HG03045 (cell line): ENCODE data around the gene MAPKAPK2.
"Not testable (repeated sequence)": the region's sequence is repeated elsewhere in the genome, so short reads cannot be mapped to it uniquely, and the experiment has no call there.

Experiments used
- ATAC-seq: cut with Tn5 transposase; IDR thresholded peaks from one replicate; pipeline ENCODE4 v1.9.1; 2021; ENCODE audit warnings: mild to moderate bottlenecking, moderate library complexity; ENCODE audit not compliant: unreplicated experiment

Gene MAPKAPK2

DNA sequence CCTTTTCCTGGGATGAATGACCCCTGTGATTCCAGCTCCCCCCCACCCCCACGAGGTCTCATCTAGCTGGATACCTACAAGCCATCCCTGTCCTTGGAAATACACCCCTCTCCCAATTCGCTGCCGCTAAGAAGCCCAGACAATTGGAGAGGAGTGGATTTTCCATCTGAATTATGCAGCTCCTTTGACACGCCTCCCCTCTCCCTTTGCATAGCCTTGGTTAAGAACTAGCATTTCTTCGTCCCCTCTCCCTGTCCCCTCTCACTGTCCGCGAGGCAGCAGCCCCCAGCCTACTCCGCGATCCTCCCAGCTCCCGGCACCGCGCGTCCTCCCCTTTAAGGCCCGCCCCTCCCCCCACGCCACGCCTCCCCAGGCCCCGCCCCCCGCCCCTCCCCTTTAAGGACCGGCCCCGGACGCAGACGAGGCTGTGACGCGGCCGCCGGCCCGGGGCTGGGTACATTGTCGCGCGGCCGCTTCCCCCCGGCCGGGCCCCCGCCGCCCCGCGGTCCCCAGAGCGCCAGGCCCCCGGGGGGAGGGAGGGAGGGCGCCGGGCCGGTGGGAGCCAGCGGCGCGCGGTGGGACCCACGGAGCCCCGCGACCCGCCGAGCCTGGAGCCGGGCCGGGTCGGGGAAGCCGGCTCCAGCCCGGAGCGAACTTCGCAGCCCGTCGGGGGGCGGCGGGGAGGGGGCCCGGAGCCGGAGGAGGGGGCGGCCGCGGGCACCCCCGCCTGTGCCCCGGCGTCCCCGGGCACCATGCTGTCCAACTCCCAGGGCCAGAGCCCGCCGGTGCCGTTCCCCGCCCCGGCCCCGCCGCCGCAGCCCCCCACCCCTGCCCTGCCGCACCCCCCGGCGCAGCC lies at the start of gene MAPKAPK2:
Gene MAPKAPK2, plus strand, starts transcription at position 428 of the 856 bp plus-strand sequence. Its CDS starts 325 bp downstream, at position 753.
- peak; percentile 47 for ATAC-seq

DNA sequence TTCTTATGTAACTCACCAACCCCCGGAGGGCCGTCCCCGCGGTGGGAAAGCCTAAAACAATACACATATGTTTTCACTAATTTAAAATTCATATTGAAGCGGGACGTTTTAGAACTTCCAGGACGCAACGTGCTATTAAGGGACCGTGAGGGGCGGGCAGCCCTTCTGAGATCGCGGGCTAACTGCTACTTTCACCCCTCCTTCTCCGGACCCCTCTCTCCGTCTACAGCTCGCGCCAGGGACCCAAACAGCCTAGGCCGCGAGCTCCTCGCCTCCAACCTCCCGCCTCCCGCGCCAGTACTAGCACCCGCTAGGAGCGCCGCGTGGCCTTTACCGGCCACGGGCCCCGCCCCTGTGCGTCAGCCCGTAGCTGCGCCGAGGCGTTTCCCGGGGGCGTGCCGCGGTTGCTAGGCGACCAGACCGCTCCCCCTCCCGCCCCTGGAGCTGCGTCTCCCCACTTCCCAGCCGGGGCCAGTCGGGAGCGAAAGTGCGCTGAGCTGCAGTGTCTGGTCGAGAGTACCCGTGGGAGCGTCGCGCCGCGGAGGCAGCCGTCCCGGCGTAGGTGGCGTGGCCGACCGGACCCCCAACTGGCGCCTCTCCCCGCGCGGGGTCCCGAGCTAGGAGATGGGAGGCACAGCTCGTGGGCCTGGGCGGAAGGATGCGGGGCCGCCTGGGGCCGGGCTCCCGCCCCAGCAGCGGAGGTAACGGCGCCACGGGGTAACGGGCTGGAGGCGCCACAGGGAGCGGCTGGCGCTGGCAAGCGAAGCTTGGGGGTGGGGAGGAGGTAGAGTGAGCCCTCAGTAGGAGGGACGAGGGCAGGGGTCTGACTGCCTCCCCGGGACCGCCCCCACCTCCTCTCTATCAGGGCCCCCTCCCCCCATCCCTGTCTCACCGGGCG lies 49.4 kb upstream of the MAPKAPK2 start, which contains the start of gene DYRK3:
Gene DYRK3, plus strand, starts transcription at position 457 of the 898 bp plus-strand sequence. Its CDS starts 168 bp downstream, at position 625.
- peak; percentile 93 for ATAC-seq

DNA sequence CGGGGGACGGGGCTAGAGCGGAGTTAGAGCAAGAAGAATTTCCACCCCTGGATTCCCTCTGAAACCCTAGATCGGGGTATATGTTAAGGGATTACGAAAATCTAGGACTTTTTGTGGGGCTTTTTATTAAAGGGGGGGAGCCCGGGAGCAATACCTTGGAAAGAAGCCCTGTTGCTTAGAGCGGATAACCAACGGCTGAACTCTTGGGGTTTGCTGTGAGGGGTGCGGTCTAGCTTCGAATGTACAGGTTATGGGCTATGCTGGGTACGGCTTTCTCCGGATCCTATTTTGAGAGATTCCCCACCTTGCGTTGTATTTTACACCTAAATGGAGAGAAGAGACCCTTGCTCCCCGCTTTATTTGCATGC lies 48.7 kb upstream of the MAPKAPK2 start:
- no peak for ATAC-seq

DNA sequence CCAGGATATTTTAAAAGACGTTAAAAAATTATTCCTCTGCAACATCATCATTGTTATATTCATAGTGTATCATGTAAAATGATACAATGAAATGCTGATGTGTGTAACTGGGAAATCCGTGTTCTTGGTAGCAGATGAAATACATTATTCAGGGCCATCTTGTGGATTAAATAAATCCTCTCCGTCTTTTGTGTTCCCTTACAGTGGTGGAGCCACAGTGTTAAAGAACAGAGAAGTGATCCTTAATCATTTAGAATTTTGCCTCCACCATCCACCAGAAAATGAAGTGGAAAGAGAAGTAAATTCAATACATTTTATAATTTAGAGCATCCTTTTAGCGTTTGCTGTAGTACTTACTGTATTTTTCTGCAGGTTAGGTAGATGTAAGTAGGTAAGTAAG lies 48.0 kb upstream of the MAPKAPK2 start:
- no peak for ATAC-seq

DNA sequence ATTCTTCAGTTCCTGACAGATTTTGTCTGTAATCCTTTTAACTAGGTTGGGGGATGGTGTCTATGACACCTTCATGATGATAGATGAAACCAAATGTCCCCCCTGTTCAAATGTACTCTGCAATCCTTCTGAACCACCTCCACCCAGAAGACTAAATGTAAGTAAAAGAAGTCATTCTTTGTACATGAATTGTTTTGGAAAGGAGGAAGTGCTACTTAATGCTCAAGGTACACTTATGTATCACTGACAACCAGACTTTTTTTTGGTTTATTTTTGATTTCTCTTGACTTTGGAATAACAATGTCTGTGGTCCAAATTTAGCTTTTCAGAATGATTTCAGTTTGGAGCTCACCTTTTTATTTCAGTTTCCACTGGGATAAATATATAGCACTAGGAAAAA lies 47.1 kb upstream of the MAPKAPK2 start:
- no peak for ATAC-seq

DNA sequence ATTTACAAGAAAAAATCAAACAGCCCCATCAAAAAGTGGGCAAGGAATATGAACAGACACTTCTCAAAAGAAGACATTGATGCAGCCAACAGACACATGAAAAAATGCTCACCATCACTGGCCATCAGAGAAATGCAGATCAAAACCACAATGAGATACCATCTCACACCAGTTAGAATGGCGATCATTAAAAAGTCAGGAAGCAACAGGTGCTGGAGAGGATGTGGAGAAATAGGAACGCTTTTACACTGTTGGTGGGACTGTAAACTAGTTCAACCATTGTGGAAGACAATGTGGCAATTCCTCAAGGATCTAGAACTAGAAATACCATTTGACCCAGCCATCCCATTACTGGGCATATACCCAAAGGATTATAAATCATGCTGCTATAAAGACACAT lies 42.6 kb upstream of the MAPKAPK2 start:
- ATAC-seq = not testable (repeated sequence)

DNA sequence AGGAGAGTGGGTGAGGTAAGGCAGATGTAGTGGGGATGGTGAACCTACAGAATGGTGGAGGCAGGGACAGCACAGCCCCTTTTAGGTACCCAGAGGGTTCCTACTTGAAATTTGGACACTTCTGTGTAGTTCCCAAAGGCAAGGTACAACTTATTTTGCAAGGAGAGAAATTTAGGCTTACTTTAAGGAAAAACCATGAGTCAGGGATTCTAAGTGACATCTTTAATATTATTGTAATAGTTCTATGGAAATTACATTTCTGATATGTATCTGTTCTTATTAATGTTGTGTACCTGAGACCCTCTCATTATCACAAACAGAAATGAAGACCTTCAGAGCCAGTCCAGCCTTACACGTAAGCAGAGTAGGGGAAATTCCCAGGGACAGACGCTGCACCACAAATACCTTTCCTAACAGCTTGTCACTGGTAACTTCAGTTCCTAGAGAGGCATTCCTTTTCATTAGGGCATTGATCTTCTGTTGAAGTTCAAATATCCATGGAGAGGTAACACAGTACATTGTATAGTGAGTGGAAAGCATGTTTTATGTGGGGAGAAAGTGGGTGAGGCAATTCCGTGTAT lies 41.5 kb upstream of the MAPKAPK2 start:
- ATAC-seq = no peak

DNA sequence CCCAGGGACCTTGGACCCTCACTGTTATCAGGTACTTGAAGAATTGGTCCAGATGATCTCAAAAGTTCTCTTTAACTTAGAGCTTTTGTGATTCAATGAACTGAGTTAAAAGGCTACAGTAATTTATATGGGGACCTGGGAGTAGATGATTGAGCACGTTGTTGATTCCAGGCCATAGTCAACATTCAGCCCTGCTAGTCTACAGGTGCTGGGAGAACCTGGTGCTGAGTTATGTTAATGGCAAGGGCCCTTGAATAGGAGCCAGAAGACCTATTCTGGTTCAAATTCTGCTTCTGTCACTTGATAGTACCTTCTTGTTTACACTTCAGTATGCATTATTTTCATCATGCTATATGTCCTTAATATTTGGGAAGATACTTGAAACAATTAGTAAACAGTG lies 38.2 kb upstream of the MAPKAPK2 start:
- no peak for ATAC-seq

DNA sequence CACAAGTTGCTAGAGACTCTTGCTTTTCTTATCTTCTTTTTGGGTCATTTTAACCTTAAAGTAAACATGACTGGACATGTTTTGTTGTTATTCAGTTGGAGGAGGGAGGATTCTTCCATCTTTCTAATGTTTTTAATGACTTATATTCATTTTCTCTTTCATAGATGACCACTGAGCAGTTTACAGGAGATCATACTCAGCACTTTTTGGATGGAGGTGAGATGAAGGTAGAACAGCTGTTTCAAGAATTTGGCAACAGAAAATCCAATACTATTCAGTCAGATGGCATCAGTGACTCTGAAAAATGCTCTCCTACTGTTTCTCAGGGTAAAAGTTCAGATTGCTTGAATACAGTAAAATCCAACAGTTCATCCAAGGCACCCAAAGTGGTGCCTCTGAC lies 37.5 kb upstream of the MAPKAPK2 start:
- ATAC-seq = no peak

DNA sequence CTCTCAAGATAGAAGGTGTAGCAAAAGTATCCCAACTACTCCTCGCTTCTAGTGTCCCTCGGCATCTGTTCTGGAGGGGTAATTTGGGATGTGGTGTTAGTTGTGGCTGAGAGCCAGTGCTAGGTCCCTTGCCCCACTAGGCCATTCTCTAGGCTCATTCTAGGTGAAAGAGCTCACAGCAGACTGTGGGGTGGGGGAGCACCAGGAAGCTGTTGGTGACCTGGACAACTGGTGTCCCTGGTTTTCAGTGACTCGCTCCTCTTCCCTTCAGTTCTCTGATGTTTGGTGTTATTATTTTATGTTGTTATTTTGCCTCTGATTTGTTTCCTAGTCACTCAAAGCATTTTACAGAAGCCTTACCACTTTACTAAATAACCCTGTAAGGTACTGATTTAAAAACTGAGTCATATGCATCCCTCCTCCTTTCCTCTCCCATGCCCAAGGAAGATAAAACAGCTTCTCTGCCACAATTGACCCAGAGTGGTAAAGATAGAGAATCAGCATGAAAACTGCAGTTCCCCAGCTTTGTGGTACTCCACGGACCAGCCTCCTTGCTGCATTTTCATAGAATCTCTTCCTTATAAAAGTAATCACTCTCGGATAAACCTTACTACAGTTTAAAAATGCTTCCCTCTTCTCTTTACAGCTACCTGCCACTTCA lies 35.3 kb upstream of the MAPKAPK2 start:
- no peak for ATAC-seq

DNA sequence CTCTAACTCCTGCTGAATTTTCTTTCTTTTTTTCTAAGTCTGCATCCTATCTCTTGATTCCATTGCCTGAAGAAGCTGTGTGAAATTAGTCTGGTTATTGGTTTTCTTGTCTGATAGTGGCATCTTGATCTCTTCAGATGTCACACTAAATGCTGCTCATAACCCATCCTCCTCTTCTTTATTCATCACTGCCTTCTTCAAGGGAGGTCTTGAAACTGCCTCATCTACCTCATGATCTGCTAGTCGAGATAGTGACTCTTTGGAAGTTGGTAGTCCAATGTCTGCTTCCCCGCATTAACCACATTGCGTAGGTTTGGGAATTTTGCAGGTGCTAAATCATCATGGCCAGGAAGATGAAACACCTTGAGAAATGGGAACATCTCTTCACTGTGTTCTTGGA lies 33.7 kb upstream of the MAPKAPK2 start:
- ATAC-seq = no peak

DNA sequence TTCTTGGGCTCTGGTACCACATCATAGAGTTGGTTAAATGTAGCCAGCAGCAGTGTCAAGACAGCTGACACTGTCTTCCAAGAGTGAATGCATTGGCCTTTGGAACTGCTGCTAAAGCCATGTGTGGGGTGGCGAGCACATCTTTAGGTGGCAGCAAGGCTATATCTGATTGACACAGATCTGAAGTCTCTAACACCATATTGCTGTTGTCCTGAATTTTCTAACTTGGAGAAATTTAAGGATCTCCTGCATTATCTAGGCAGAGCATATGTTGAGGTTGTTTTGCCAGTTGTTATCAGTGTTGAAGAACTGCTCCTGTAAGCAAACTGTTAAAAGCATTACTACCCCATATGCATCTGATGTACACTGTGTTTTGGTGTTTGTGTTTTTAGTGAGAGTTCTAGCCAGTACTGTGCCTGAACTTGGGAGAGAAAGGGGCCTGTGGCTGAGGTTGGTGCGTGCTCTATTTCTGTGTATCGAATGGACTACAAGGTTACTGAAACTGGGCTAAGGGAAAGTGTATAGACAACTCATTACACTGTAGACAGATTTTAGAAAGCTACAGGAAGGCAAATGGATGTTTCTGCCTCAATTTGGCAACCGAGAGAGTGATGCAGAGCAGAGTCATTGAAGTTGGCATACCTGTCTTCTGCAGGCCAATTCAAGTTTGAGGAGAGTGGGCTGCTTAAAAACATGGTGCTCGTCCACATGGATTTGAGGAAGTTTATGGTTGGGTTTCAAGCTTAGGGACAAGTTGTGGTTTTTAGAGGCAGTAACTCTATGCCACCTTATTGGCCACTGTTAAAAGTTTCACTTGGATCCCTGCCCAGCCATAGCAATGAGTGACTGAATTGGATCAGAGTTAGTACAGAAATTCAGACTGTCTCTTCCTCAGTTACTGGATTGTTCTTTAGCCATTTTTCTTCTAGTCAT lies 32.5 kb upstream of the MAPKAPK2 start:
- no peak for ATAC-seq

DNA sequence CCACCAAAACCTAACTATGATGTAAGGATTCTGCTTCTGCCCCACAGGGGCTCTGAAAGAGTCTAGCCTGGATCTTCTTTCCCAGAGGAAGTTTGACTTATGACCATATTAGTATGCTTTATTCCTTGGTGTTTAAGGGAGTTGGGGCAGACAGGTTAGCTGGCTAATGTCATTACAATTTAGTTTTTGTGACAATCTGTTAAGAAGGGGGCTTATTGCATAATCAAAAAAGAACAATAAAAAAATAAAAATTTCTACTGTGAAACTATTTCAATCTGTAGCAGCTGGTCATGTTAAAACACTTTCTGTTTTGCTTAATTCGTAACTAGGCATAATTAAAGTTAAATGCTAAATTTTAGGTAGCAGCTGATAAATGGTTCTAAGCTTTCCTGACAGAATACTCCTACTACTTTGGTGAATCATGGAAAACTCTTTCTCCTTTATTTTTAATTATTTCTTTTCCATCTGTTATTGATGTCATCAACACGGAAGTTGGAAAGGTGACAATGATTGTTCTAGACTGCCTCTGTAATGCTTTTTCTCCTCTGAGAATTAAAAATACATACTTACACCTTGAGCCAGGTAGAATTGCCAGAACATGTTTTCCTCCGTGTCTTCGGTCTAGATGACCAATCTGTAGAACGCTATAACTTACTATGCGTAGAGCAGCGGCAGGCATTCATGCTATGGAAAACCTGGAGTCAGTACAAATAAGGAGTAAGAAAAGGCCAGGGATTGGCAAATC lies 30.8 kb upstream of the MAPKAPK2 start:
- ATAC-seq = no peak

DNA sequence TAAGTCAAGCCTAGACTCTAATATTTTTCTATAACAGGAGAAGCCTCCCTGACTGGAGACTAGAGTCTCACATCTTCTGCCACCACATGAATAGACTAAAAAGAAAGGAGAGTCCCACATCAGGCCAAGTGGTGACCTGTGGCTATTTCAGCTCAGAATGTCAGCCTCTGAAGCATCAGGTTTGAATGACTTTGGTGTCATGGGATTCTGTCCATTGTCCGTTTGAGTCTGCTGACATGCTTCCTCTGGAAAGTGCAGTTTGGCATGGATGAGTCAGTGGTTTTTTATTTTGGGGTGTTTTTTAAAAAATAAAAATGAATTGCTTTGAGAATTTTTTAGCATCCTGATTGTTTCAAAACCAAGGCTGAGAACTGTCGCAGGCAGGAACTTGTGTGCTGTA lies 29.9 kb upstream of the MAPKAPK2 start:
- no peak for ATAC-seq

DNA sequence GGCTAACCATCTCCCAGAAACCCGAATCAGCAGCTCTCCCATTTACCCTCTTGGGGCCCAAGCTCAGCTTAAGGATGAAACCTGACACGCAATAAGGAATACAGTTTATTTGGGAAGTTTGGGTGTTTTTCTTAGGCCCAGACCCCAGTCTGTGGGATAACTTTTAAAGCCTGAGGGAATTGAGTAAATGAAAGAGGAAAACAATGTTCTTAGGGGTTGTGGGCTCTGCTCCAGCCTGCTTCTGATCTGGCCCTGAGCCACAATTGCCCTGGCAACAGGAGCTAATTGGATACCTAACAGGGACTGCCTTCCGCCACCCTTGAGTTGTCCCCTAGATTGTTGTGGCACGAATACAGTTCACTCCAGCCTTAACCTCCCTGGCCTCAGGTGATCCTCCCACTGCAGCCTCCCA lies 29.2 kb upstream of the MAPKAPK2 start:
- ATAC-seq = no peak

DNA sequence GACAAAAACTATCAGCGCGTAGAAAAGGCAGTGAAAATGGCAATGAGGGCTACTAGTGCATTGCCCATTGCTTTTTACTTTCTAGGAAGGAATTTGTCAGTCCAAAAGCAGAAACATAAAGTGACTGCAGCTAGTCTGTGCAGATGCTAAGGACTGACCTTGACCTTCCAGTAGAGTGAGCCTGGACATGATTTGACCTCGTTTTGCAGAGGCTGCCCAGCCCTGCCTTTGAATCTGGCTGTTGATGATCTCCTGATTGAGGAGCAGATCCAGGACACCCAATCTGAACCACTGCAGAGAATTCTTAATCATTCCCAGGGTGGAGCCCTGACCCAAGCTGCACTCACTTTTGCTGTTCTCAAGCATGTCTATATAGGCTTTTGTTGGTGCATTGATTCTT lies 27.8 kb upstream of the MAPKAPK2 start:
- ATAC-seq = no peak

DNA sequence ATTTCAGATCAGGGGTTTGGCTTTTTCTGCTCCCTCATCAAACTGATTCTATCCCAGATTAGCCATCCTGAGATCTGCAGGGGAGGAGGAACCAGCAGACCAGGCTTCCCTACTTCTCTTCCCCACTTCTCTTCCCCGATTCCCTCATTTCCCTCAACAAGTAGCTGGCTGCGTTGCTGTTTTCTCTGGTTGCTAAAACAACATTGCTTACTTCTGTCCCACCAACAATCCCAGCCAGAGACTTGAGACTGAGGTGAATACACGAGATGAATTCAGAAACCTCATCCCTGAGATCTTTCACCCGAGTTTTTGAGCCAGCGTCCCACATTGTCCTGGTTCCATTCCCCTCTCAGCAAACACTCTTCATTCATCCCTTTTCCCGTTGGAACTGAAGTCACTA lies 27.0 kb upstream of the MAPKAPK2 start:
- ATAC-seq = no peak

DNA sequence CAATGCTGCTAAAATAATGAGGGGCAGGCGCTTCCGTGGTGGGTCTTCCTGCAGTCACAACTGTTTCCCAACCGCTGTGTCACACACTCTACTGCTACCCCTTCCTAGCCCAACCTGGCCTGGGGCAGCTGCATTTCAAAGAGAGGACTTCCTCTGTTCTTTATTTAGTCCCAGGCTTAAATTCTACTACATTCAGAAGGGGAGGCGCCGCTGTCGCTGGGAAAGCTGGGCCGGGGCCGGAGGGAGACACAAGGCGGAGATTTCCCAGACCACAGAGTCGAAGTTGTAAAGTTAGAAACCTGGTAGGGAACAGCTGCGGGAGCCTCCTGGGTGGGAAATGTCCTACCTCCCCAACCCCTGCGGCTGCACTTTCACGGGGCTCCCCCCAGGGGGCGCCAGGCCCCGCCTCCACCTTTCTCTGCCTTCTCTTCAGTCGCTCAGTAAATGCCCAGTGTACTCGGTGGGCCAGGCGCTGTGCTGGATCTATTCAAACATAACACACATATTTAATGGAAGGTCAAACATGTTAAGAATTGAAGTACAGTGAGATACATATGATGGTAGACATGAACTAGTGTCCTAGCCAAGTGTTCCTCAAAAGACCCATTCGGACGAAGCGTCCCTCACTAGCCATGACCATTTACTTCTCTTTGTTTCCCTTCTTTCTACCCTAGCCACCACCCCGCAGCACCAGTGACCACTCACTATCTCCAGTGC lies 26.3 kb upstream of the MAPKAPK2 start:
- peak; percentile 52 for ATAC-seq

DNA sequence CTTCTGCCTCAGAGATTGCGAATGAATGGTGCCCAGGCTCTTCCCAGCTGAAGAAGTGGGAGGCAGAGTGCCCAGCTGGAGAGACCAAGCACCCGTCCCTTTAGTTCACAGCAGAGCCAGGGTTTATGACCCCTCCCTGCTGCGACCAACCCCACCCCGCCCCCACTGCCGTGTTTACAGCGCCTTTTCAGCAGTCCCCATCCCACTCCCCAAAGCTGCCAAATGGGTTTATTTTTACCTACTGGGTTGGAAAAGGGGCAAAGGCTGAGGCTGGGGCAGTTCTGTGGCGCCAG lies 25.8 kb upstream of the MAPKAPK2 start:
- no peak for ATAC-seq
